H1 (cell line): ENCODE results near the gene DNAL1. TPM values are rescaled to one million over a fixed set of nuclear protein-coding genes. Genes with fewer than 3 reads are reported as not detected.

Source experiments
- CEBPB ChIP-seq: IDR thresholded peaks from 2 replicates; pipeline ENCODE4 v1.6.1; 2012; ENCODE audit warnings: low read depth, low read length
- CHD2 ChIP-seq: IDR thresholded peaks from 2 replicates; pipeline ENCODE4 v1.6.1; 2012; ENCODE audit warnings: low read length, improper control_type of control experiment
- CREB1 ChIP-seq: IDR thresholded peaks from 2 replicates; pipeline ENCODE4 v1.6.1; 2012; ENCODE audit warnings: inconsistent platforms
- EGR1 ChIP-seq: IDR thresholded peaks from 2 replicates; pipeline ENCODE4 v1.6.1; 2011; ENCODE audit warnings: low read depth, low read length, borderline replicate concordance
- EP300 ChIP-seq, 2 experiments: IDR thresholded peaks; 1 replicate in 1 of 2; 2 replicates in 1 of 2; pipeline ENCODE4 v1.6.1; 2011 to 2012; ENCODE audit warnings: low read depth in 2 of 2, low read length in 2 of 2, mild to moderate bottlenecking in 2 of 2, borderline replicate concordance in 1 of 2, inconsistent platforms in 1 of 2, moderate library complexity in 1 of 2
- FOSL1 ChIP-seq: IDR thresholded peaks from 2 replicates; pipeline ENCODE4 v1.6.1; 2011; ENCODE audit warnings: mild to moderate bottlenecking, low read depth, low read length, moderate library complexity; ENCODE audit not compliant: insufficient read depth
- HDAC2 ChIP-seq, 2 experiments: fragments of 300-600 bp in 1 of 2; sonication (generic) in 1 of 2; IDR thresholded peaks; 2 replicates each; pipeline ENCODE4 v1.6.1; 2011 to 2012; ENCODE audit warnings: low read depth in 2 of 2, low read length in 2 of 2, mild to moderate bottlenecking in 2 of 2, moderate library complexity in 2 of 2, borderline replicate concordance in 1 of 2, inconsistent platforms in 1 of 2
- HDAC6 ChIP-seq: IDR thresholded peaks from one replicate; pipeline ENCODE4 v1.7.1; 2012; ENCODE audit warnings: low read depth, mild to moderate bottlenecking, inconsistent platforms, low read length, moderate library complexity
- JUND ChIP-seq: IDR thresholded peaks from 2 replicates; pipeline ENCODE4 v1.6.1; 2011; ENCODE audit warnings: mild to moderate bottlenecking, improper control_type of control experiment, low read length
- KDM1A ChIP-seq: fragments of 200-600, 300-600 bp; sonication (generic); IDR thresholded peaks from 2 replicates; pipeline ENCODE4 v1.7.1; 2016; ENCODE audit warnings: mild to moderate bottlenecking, low read length, borderline replicate concordance
- KDM4A ChIP-seq: IDR thresholded peaks from one replicate; pipeline ENCODE4 v1.7.1; 2012; ENCODE audit warnings: low read depth, mild to moderate bottlenecking, moderate library complexity, low read length, inconsistent platforms; ENCODE audit not compliant: severe bottlenecking
- NANOG ChIP-seq: IDR thresholded peaks from 2 replicates; pipeline ENCODE4 v1.6.1; 2011; ENCODE audit warnings: low read length, low read depth, mild to moderate bottlenecking, inconsistent platforms; ENCODE audit not compliant: insufficient read depth, poor library complexity, severe bottlenecking
- PHF8 ChIP-seq: fragments of 200-600 bp; sonication (generic); conservative IDR thresholded peaks from 2 replicates; pipeline ENCODE4 v1.7.1; 2012; ENCODE audit warnings: low read depth, mild to moderate bottlenecking, inconsistent platforms, low read length, moderate library complexity
- RAD21 ChIP-seq, 2 experiments: IDR thresholded peaks in 1 of 2; conservative IDR thresholded peaks in 1 of 2; 2 replicates each; pipeline ENCODE4 v1.6.1; 2011; ENCODE audit warnings: low read depth in 2 of 2, low read length in 2 of 2, improper control_type of control experiment in 1 of 2, inconsistent platforms in 1 of 2, mild to moderate bottlenecking in 1 of 2, moderate library complexity in 1 of 2
- SAP30 ChIP-seq: fragments of 300-600 bp; sonication (generic); IDR thresholded peaks from 2 replicates; pipeline ENCODE4 v1.7.1; 2012; ENCODE audit warnings: low read length, moderate library complexity, mild to moderate bottlenecking, inconsistent platforms; ENCODE audit not compliant: insufficient read depth, insufficient replicate concordance
- SIRT6 ChIP-seq: IDR thresholded peaks from one replicate; pipeline ENCODE4 v1.7.1; 2012; ENCODE audit warnings: low read length, inconsistent platforms
- SIX5 ChIP-seq: IDR thresholded peaks from 2 replicates; pipeline ENCODE4 v1.6.1; 2011; ENCODE audit warnings: mild to moderate bottlenecking, low read depth, low read length
- SP1 ChIP-seq: IDR thresholded peaks from 2 replicates; pipeline ENCODE4 v1.6.1; 2011; ENCODE audit warnings: low read depth, low read length
- SUZ12 ChIP-seq: fragments of 200-600 bp; sonication (generic); IDR thresholded peaks from 2 replicates; pipeline ENCODE4 v1.6.1; 2012; ENCODE audit warnings: mild to moderate bottlenecking, inconsistent platforms, low read length, moderate library complexity, mixed read lengths
- ZNF274 ChIP-seq: IDR thresholded peaks from 2 replicates; pipeline ENCODE4 v1.7.0; 2012; ENCODE audit warnings: low read length, borderline replicate concordance; ENCODE audit errors: extremely low read depth
- polyA plus RNA-seq, 7 experiments: library from polyadenylated mRNA; depleted of rRNA in 3 of 7; stranded (reverse) in 5 of 7; unstranded in 2 of 7; fragments of >200 nt in 5 of 7; fragments of 200-250 nt in 2 of 7; gene quantifications; 1 replicate in 5 of 7; 2 replicates in 1 of 7; 4 replicates in 1 of 7; pipeline versions ENCODE4 v1.2.1 to v1.2.3, GENCODE V29; 2011 to 2013; ENCODE audit warnings: missing spikeins in 2 of 7, mixed read lengths in 2 of 7
- total RNA-seq: library from RNA; stranded (reverse); fragmentation: NEBNext Ultra II Directional; extraction: Animal tissue kit (Norgen Biotek cat#: 25700); gene quantifications from 2 replicates; pipeline ENCODE4 v1.2.1, GENCODE V29; 2021
- TF ChIP-seq, protein P1 (sequence below), 3 experiments: IDR thresholded peaks; 1 replicate in 2 of 3; 2 replicates in 1 of 3; pipeline versions ENCODE4 v1.5.1 to v1.6.1; 2011; ENCODE audit warnings: low read length in 3 of 3, mild to moderate bottlenecking in 3 of 3, inconsistent platforms in 2 of 3, low read depth in 1 of 3, moderate library complexity in 1 of 3; ENCODE audit not compliant: insufficient read depth in 1 of 3; ENCODE audit errors: control extremely low read depth in 1 of 3

Gene DNAL1
- total and polyA plus RNA-seq, 2 of the 8 experiments (the other 6 are each of a cell fraction or from before 2014, with no cell fraction given), result 2.8 to 16.8 TPM

- TF ChIP-seq SAP30, result no peak
- TF ChIP-seq RAD21 (IDR thresholded peaks at IDR 0.05 in 1 of 2, conservative IDR thresholded peaks at IDR 0.05 in 1 of 2; ENCODE audit: low read depth in 2 of 2, low read length in 2 of 2), result no peak
- no peak for TF ChIP-seq SUZ12
- TF ChIP-seq SIRT6, result no peak
- TF ChIP-seq ZNF274, result no peak
- no peak for TF ChIP-seq HDAC6
- TF ChIP-seq, protein P1, sequence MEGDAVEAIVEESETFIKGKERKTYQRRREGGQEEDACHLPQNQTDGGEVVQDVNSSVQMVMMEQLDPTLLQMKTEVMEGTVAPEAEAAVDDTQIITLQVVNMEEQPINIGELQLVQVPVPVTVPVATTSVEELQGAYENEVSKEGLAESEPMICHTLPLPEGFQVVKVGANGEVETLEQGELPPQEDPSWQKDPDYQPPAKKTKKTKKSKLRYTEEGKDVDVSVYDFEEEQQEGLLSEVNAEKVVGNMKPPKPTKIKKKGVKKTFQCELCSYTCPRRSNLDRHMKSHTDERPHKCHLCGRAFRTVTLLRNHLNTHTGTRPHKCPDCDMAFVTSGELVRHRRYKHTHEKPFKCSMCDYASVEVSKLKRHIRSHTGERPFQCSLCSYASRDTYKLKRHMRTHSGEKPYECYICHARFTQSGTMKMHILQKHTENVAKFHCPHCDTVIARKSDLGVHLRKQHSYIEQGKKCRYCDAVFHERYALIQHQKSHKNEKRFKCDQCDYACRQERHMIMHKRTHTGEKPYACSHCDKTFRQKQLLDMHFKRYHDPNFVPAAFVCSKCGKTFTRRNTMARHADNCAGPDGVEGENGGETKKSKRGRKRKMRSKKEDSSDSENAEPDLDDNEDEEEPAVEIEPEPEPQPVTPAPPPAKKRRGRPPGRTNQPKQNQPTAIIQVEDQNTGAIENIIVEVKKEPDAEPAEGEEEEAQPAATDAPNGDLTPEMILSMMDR (IDR thresholded peaks at IDR 0.05; ENCODE audit: control extremely low read depth in 1 of 3, insufficient read depth in 1 of 3, low read depth in 1 of 3, low read length in 3 of 3), result no peak
- peak in 1 of 2 experiments; percentile 1; a peak in 1 of 3 replicates for TF ChIP-seq EP300 (IDR thresholded peaks at IDR 0.05; ENCODE audit: borderline replicate concordance in 1 of 2, low read depth in 2 of 2, low read length in 2 of 2)
- TF ChIP-seq NANOG, result no peak
- peak; percentile 95 for TF ChIP-seq CREB1
- TF ChIP-seq EGR1, result no peak
- TF ChIP-seq SIX5, result no peak
- TF ChIP-seq KDM1A, result no peak
- no peak for TF ChIP-seq SP1
- peak; percentile 70 for TF ChIP-seq PHF8
- TF ChIP-seq KDM4A, result peak; percentile 33
- TF ChIP-seq HDAC2 (IDR thresholded peaks at IDR 0.05; ENCODE audit: borderline replicate concordance in 1 of 2, low read depth in 2 of 2, low read length in 2 of 2), result peak in 1 of 2 experiments; percentile 64; a peak in 1 of 4 replicates
- TF ChIP-seq FOSL1, result no peak
- peak; percentile 58; the same call in 1 of the 2 replicates for TF ChIP-seq JUND
- TF ChIP-seq CEBPB, result no peak
- TF ChIP-seq CHD2, result no peak
Observed at GRCh38 chr14:73718418-73719251, 73.8 kb downstream of the DNAL1 start (continued).
